B cell (primary cell): ENCODE measurements around the gene CAP2. TPM values are rescaled to one million over a fixed set of nuclear protein-coding genes. Genes with fewer than 3 reads are reported as not detected.

Source experiments
- ATAC-seq: fragments of 200-7000 bp; cut with Tn5 transposase; one replicate; pipeline ENCODE4 v1.10.0; 2021; ENCODE audit warnings: low read depth, mild to moderate bottlenecking, moderate number of reproducible peaks, moderate library complexity
- CTCF ChIA-PET: fragments of 350-600 bp; sonication (Branson Sonifier 250); formaldehyde crosslinking; loops from one replicate; lab custom pipeline; 2021; ENCODE audit warnings: antibody characterized with exemption, inconsistent platforms; lab: Charles Lee
- POLR2A ChIA-PET: fragments of 350-600 bp; sonication (Branson Sonifier 250); formaldehyde crosslinking; loops from one replicate; lab custom pipeline; 2021; ENCODE audit warnings: antibody characterized with exemption; lab: Charles Lee
- DNase-seq: peaks from one replicate; pipeline ENCODE4 v3.0.0; 2013
- H2AFZ ChIP-seq: 2 replicates; pipeline ENCODE4 v1.6.1; 2012; ENCODE audit warnings: mild to moderate bottlenecking, low read depth, low read length; ENCODE audit not compliant: insufficient read depth, poor library complexity, severe bottlenecking
- H3K27ac ChIP-seq, 2 donors: 1 replicate in 1 of 2; 2 replicates in 1 of 2; pipeline ENCODE4 v1.5.1; 2012 to 2013; ENCODE audit warnings: low read length in 2 of 2, mild to moderate bottlenecking in 2 of 2, moderate library complexity in 1 of 2
- H3K27me3 ChIP-seq, 4 experiments: fragments of 200-600 bp in 1 of 4; sonication (generic) in 1 of 4; replicated peaks in 1 of 4; 1 replicate in 2 of 4; 2 replicates in 2 of 4; pipeline versions ENCODE4 v1.6.1 to v1.7.0; 2013 to 2016; ENCODE audit warnings: low read length in 3 of 4, mild to moderate bottlenecking in 2 of 4, mixed read lengths in 1 of 4, moderate library complexity in 1 of 4; ENCODE audit not compliant: insufficient read depth in 4 of 4, control insufficient read depth in 3 of 4; ENCODE audit errors: control extremely low read depth in 1 of 4
- H3K36me3 ChIP-seq, 2 experiments: replicated peaks in 1 of 2; 1 replicate in 1 of 2; 2 replicates in 1 of 2; pipeline versions ENCODE4 v1.6.1 to v1.7.1; 2013; ENCODE audit warnings: low read length in 1 of 2; ENCODE audit not compliant: insufficient read depth in 2 of 2, control insufficient read depth in 1 of 2; ENCODE audit errors: control extremely low read depth in 1 of 2, extremely low read depth in 1 of 2
- H3K4me1 ChIP-seq, 2 donors: fragments of 200-600 bp in 1 of 2; sonication (generic) in 1 of 2; 1 replicate in 1 of 2; 2 replicates in 1 of 2; pipeline versions ENCODE4 v1.5.1 to v1.6.1; 2013 to 2017; ENCODE audit warnings: low read length in 2 of 2; ENCODE audit not compliant: control insufficient read depth in 2 of 2, insufficient read depth in 2 of 2
- H3K4me2 ChIP-seq: replicated peaks from 2 replicates; pipeline ENCODE3; 2012; ENCODE audit warnings: mild to moderate bottlenecking, low read depth, low read length; ENCODE audit not compliant: poor library complexity, severe bottlenecking
- H3K4me3 ChIP-seq, 5 experiments: fragments of 200-600 bp in 1 of 5; sonication (generic) in 1 of 5; 1 replicate in 3 of 5; 2 replicates in 2 of 5; pipeline versions ENCODE4 v1.5.1 to v1.7.0; 2011 to 2016; ENCODE audit warnings: low read length in 4 of 5, mild to moderate bottlenecking in 4 of 5, low read depth in 2 of 5, control low read depth in 1 of 5, moderate library complexity in 1 of 5; ENCODE audit not compliant: insufficient read depth in 1 of 5; ENCODE audit errors: control extremely low read depth in 1 of 5, extremely low read depth in 1 of 5
- H3K79me2 ChIP-seq: fragments of 200-600 bp; sonication (generic); one replicate; pipeline ENCODE4 v1.6.0; 2016; ENCODE audit warnings: low read length; ENCODE audit not compliant: control insufficient read depth, insufficient read depth
- H3K9ac ChIP-seq: fragments of 200-600 bp; sonication (generic); 2 replicates; pipeline ENCODE4 v1.6.1; 2017; ENCODE audit warnings: mild to moderate bottlenecking, low read length, moderate library complexity
- H3K9me3 ChIP-seq, 3 donors: one replicate each; pipeline versions ENCODE4 v1.6.1 to v1.7.1; 2013; ENCODE audit warnings: low read length in 2 of 3; ENCODE audit not compliant: control insufficient read depth in 2 of 3, insufficient read depth in 1 of 3; ENCODE audit errors: control extremely low read depth in 1 of 3
- H4K20me1 ChIP-seq: 2 replicates; pipeline ENCODE4 v1.6.0; 2012; ENCODE audit warnings: mild to moderate bottlenecking, low read length; ENCODE audit not compliant: insufficient read depth, control insufficient read depth, poor library complexity, severe bottlenecking
- H3K27ac Mint-ChIP-seq: one replicate; pipeline ENCODE4 v1.8.0; 2021; ENCODE audit warnings: mixed read lengths
- H3K27me3 Mint-ChIP-seq: one replicate; pipeline ENCODE4 v1.8.0; 2021; ENCODE audit warnings: mixed read lengths
- H3K4me1 Mint-ChIP-seq: one replicate; pipeline ENCODE4 v1.8.0; 2021; ENCODE audit warnings: mixed read lengths
- H3K4me3 Mint-ChIP-seq: one replicate; pipeline ENCODE4 v1.8.0; 2021; ENCODE audit warnings: mixed read lengths
- H3K9me3 Mint-ChIP-seq: one replicate; pipeline ENCODE4 v1.8.0; 2022; ENCODE audit warnings: mixed read lengths; ENCODE audit not compliant: insufficient read depth
- EZH2 ChIP-seq: IDR thresholded peaks from 2 replicates; pipeline ENCODE4 v1.6.1; 2012; ENCODE audit warnings: borderline replicate concordance, low read depth, mild to moderate bottlenecking, moderate library complexity, low read length; ENCODE audit not compliant: insufficient read depth, poor library complexity, severe bottlenecking
- WGBS: methylation state at CpG from one replicate; pipeline ENCODE4 v1.1.5; 2013; ENCODE audit warnings: missing lambda C conversion rate; ENCODE audit not compliant: insufficient coverage; 5-methylcytosine and 5-hydroxymethylcytosine counted together
- intact Hi-C: fragments of 100-400 bp; cut with micrococcal nuclease; formaldehyde crosslinking; loops from one replicate; pipeline ENCODE4 v1.10.0; 2022
- polyA plus RNA-seq: library from polyadenylated mRNA; depleted of rRNA; stranded (reverse); fragments of >200 nt; gene quantifications from 2 replicates; pipeline ENCODE4 v1.2.3, GENCODE V29; 2012
- total RNA-seq, 2 donors: library from RNA; stranded (reverse); fragments of 120-200 nt in 1 of 2; gene quantifications; 1 replicate in 1 of 2; 2 replicates in 1 of 2; pipeline versions ENCODE4 v1.2.3 to v1.2.4, GENCODE V29; 2013 to 2022
- TF ChIP-seq, protein P1 (sequence below): fragments of 200-600 bp; IDR thresholded peaks from one replicate; pipeline ENCODE4 v1.8.0; 2022; ENCODE audit warnings: antibody characterized with exemption, mild to moderate bottlenecking

Gene CAP2
- total and polyA plus RNA-seq, 2 donors (not counting 1 experiment from before 2014, with no cell fraction given): not detected

DNA sequence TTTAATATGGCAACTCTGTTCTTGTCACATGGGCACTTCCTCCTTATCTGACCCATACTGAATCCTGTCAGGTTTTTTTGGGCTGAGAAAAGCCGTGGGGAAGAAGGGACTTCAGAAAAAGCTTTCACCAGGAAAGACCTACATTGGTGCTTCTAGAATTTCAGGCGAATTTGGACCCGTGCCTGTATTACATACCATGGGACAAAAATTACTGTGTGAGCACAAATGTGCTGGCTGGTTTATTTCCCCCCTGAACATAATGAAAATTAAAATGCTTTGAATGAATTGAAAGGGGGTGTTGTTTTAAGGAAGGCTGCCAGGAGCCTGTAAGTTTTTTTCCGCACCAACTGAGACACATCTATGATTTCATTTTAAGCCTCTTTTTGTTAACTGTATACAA, 29.6 kb downstream of the CAP2 start:
- ATAC-seq: no peak
- intact Hi-C loops: no loop called here

DNA sequence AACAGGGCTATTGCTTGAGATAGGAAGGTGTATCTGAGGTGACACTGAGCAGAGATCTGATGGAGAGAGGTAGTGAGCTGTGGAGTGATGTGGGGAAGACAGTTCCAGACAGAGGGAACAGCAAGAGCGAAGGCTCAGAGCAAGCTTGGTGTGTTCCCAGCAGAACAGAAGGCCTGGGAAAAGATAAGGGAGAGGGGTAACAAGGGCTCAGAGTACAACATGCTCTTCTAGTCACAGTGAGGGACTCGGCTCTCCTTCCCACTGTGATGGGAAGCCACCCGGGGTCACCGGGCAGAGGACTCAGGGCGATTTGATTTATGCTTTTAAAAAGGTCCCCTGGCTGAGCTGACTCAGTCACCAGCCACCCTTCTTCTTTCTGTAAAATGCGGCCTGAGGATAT, 33.7 kb downstream of the CAP2 start:
- H3K27ac Mint-ChIP-seq: no peak overlapping the region
- H3K9ac ChIP-seq: no peak overlapping the region
- intact Hi-C loops: no loop called here
- DNase-seq (no peak), ATAC-seq (no peak)
- no peaks in the 10 kb centered on the region for H3K79me2 ChIP-seq
- peaks cover 4% of the 10 kb centered on the region for H3K27me3 Mint-ChIP-seq
- POLR2A ChIA-PET: no interaction called here
- CTCF ChIA-PET: no interaction called here
- no peak for TF ChIP-seq EZH2
- peaks cover 2% of the 10 kb centered on the region for H3K9me3 Mint-ChIP-seq
- H4K20me1 ChIP-seq: no peaks in the 10 kb centered on the region
- no peak overlapping the region for H3K27ac ChIP-seq
- no peaks in the 10 kb centered on the region for H3K27me3 ChIP-seq
- H3K4me3 Mint-ChIP-seq: no peak overlapping the region
- no peak overlapping the region for H3K4me3 ChIP-seq
- H3K9me3 ChIP-seq: no peaks in the 10 kb centered on the region
- no peak overlapping the region for H2AFZ ChIP-seq
- WGBS: 93% methylated on average over 4 of the region's 6 CpGs
- H3K4me1 ChIP-seq: no peaks in the 10 kb centered on the region
- H3K4me2 ChIP-seq: no peak overlapping the region
- no peaks in the 10 kb centered on the region for H3K4me1 Mint-ChIP-seq
- H3K36me3 ChIP-seq: no peaks in the 10 kb centered on the region

More for the DNA sequence above, 29.6 kb downstream of the CAP2 start:
- no CpG with 5 or more reads among the region's 4 CpGs for WGBS
- ChIA-PET POLR2A (no interaction called here), CTCF (no interaction called here)
- H3K27me3 Mint-ChIP-seq: peaks cover 9% of the 10 kb centered on the region
- no peak overlapping the region for H3K27ac Mint-ChIP-seq
- no peak overlapping the region for H3K9ac ChIP-seq
- no peaks in the 10 kb centered on the region for H3K27me3 ChIP-seq
- TF ChIP-seq EZH2: no peak
- TF ChIP-seq, protein P1, sequence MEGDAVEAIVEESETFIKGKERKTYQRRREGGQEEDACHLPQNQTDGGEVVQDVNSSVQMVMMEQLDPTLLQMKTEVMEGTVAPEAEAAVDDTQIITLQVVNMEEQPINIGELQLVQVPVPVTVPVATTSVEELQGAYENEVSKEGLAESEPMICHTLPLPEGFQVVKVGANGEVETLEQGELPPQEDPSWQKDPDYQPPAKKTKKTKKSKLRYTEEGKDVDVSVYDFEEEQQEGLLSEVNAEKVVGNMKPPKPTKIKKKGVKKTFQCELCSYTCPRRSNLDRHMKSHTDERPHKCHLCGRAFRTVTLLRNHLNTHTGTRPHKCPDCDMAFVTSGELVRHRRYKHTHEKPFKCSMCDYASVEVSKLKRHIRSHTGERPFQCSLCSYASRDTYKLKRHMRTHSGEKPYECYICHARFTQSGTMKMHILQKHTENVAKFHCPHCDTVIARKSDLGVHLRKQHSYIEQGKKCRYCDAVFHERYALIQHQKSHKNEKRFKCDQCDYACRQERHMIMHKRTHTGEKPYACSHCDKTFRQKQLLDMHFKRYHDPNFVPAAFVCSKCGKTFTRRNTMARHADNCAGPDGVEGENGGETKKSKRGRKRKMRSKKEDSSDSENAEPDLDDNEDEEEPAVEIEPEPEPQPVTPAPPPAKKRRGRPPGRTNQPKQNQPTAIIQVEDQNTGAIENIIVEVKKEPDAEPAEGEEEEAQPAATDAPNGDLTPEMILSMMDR: no peak
- H3K27ac ChIP-seq: no peak overlapping the region
- DNase-seq: no peak
- no peaks in the 10 kb centered on the region for H4K20me1 ChIP-seq
- no peak overlapping the region for H3K4me3 ChIP-seq
- peaks cover 2% of the 10 kb centered on the region for H3K9me3 Mint-ChIP-seq
- H3K4me1 ChIP-seq: no peaks in the 10 kb centered on the region
- no peaks in the 10 kb centered on the region for H3K36me3 ChIP-seq
- H3K4me3 Mint-ChIP-seq: no peak overlapping the region
- no peak overlapping the region for H2AFZ ChIP-seq
- H3K4me2 ChIP-seq: no peak overlapping the region
- H3K79me2 ChIP-seq: no peaks in the 10 kb centered on the region
- no peaks in the 10 kb centered on the region for H3K9me3 ChIP-seq
- H3K4me1 Mint-ChIP-seq: no peaks in the 10 kb centered on the region
